Measurements from ENCODE around the gene POLR2F.

Gene POLR2F

GRCh38 chr22:37953437-37954179 is at the start of gene POLR2F, which contains the start of gene C22orf23:
Gene POLR2F (plus strand): TSS chr22:37953699. CDS start chr22:37953788, 89 bp downstream.
Gene C22orf23 (minus strand): TSS chr22:37953601. CDS start chr22:37953149, 452 bp downstream.
- DNase-seq (ENCODE audit: low read depth in 2 of 2) = peak; percentile 91

- peak in 1 of 2 donors; percentile 21 for DNase-seq (ENCODE audit: low read depth in 2 of 2)
Measured at GRCh38 chr22:37904572-37905533, 48.6 kb upstream of the POLR2F start.

DNA sequence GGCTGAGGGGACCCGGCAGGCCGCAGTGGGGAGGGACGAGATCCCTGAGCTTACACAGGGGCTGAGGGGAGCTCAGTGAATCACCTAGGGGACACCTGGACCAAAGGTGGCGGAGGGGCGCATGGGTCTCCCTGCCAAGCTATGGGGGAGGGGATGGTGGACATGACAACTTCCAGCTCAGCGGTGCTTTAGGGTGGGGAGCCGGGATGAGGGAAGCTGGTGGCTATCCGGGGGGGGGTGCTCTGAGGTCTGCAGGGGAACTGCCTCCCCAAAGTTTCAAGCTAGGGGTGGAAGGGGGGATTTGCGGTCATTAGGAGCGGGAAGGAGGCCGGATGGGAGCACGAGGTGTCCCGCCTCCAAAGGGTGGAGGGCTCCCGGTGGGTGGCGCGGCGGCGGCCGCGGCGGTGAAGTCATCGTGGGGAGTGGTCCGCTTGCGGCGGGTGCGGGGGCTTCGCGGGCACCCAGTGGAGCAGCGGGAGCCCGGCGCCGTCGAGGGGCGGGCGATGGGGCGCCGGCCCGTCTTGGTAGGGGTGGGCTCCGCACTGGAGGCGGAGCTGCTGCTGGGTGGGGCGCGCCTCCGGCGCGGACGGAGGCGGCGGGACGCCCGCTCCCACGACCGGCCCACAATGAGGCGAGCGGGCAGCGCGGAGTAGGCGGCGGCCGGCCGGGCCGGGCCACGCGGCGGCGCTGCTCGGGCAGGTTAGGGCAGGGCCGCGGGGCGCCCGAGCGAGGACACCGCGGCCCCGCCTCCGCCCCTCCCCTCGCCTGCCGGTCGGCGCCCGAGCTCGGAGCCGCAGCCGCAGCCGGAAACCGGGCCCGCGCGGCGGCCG is 47.8 kb upstream of the POLR2F start, which contains the start of gene MICALL1:
Gene MICALL1, plus strand, starts transcription at position 764 of the 830 bp plus-strand sequence. CDS start 126 bp downstream, outside the sequence.
- peak; percentile 44 to 53 for DNase-seq (ENCODE audit: low read depth in 2 of 2)

- no peak for DNase-seq (ENCODE audit: low read depth in 2 of 2)
Measured at GRCh38 chr22:37906364-37907008, 47.0 kb upstream of the POLR2F start.

- DNase-seq (ENCODE audit: low read depth in 2 of 2) = no peak
Measured at GRCh38 chr22:37907036-37907954, 46.2 kb upstream of the POLR2F start.

DNA sequence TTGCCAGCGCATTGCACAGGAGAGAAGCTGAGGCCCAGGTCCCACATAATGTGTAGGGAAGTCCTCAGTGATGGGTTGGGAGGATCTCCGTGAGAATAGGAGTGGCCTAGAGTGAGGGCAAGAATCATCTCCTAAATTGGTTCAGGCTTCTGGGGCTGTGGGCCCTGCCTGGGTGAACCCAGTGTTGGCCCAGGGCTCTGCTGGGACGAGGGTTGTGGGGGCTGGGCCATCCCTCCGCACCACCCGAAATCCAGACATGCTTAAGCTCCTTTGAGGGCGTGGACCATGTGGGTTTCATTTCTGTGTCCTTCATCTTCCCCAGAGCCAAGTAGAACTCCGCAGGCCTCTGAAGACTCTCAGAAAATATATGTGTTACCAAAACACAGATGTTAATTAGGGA is 43.7 kb upstream of the POLR2F start:
- no peak for DNase-seq (ENCODE audit: low read depth in 2 of 2)

DNA sequence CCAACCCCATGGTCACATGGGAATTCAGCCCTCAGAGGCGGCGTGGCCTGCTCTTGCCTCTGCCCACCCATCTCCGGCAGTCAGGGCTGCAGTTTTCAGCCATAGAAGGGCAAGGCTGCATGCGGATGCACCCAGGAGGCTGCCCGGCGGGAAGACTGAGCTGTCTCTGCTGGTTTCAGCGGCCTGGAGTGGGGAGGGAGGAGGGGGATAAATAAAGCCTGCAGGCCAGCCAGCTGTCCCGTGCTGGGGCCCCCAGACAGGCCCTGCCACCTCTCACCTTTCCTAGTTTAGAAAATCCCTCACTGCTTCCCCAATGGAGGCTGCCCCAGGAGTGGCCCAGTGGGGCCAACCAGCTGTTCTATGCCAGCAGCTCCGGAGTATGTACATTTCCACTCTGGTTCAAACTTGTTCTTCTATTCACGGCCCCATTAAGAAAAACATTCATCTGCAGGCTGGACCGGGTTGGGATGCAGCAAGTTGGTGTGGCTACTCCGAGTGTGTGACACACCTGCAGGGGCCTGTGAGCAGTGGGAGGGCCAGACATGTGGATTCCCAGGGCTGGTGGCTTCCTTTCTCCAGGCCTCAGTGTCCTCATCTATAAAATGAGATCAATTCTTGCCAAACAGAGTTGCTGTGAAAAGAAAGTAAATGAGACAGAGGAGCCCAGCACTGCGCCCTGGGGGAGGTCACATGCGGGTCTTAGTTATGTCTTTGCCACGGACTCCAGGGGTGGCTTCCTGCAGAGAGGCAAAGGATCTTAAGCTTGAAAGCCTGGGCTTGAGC is 42.4 kb upstream of the POLR2F start:
- DNase-seq (ENCODE audit: low read depth in 2 of 2) = no peak

- DNase-seq (ENCODE audit: low read depth in 2 of 2) = no peak
Measured at GRCh38 chr22:37911697-37912096, 41.8 kb upstream of the POLR2F start.

DNA sequence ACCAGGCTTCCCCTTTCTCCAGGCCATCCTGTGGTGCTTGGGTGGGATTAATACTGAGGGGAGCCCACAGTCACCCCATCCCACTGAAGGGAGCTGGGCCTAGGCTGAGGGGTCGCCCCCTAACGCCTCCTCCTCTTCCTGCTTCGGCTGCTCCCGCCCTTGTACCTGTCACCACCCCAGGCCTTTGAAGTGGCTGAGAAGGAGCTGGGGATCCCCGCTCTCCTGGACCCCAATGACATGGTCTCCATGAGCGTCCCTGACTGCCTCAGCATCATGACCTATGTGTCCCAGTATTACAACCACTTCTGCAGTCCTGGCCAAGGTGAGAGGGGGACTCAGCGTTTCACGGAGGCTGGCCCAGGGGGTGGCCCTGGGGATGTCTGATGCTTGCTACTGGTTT is 41.3 kb upstream of the POLR2F start:
- DNase-seq (ENCODE audit: low read depth in 2 of 2) = no peak

DNA sequence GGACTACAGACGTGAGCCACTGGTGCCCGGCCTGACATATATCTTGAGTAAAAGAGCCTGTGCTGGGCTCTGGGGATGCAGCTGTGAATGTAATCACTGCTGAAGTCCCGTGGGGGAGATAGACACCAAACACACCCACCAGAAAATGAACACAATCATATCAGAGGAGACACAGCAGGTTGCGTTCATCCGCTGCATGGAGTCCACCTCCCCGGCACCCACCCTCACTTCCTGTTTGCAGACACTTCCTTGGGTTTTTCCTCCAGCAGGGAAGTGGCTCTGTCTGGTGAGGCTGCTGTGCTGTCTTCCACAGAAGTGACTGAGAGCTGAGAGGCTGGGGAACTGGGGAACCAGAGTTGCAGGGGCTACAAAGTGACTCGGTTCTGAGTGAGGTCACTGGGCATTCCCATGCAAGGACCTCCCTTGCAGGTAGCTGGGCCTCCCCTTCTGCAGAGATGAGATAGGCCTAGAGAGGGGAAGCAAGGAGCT is 40.2 kb upstream of the POLR2F start:
- DNase-seq (ENCODE audit: low read depth in 2 of 2) = no peak

DNA sequence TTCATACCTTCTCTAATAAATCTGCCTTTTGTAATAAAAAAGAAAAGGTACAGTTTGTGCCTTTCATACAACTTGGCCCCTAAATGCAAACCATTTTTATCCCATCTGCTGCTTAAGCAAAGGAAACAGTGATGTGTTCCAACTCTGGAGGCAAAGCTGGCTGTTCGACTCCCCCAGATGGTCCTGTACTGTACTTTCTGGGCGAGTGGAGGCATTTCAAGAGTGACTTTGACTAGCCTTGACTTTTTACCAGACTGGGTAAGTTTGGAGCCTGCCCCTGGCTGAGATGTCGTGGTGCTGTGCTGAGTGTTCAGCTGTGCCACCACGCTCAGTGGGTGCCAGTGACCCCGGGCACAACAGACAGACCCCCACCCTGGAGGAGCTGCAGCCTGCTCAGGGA is 37.2 kb upstream of the POLR2F start:
- no peak for DNase-seq (ENCODE audit: low read depth in 2 of 2)

DNA sequence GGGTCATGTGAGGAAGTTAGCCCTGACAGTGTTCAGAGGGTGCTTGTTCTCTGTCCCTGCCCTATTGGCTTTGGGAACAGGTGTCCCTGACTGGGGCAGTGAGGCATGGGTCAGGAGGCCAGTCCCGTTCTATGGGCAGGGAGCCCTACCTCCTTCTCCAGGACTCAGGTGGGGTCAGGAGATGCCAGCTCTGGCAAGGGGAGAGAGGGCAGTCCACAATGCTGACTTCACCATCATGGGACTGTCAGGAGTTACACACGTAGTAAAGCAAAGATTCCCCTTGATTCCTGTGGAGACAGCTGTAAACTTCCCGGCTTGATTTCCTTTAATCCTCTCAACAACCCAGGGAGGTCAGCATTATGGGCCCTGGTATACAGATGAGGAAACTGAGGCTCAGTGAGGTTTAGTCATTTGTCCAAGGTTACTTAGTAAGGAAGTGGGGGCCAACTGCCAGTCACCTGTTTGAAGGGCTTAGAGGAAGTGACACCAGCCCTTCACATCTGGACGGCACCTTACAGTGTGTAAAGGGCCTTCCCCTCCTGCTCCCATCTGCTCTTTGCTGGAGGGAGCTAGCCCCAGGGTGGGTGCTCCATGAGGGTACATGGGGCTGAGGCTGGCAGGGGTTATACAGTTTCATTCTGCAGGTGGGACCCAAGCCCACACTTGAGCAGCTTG is 35.5 kb upstream of the POLR2F start:
- DNase-seq (ENCODE audit: low read depth in 2 of 2) = no peak

- no peak for DNase-seq (ENCODE audit: low read depth in 2 of 2)
Measured at GRCh38 chr22:37918580-37919270, 34.8 kb upstream of the POLR2F start.

DNA sequence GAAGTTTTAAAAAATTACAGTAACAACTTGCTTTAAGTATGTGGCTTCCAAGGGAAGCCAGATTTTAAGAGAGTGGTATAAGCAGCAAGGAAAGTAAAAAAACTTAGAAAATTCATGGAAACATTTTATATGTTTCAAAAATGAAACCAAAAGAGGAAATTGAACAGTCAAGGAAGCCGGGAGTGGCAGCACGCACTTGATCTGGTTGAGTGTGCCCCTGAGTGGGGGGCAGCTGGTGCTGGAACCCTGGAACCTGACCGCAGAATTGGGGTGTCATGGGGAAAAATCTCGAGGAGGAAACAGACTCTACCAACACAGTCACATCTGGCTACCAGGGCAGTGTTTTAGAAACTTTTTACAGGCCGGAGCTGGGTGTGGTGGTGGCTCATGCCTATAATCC is 33.4 kb upstream of the POLR2F start:
- no peak for DNase-seq (ENCODE audit: low read depth in 2 of 2)

DNA sequence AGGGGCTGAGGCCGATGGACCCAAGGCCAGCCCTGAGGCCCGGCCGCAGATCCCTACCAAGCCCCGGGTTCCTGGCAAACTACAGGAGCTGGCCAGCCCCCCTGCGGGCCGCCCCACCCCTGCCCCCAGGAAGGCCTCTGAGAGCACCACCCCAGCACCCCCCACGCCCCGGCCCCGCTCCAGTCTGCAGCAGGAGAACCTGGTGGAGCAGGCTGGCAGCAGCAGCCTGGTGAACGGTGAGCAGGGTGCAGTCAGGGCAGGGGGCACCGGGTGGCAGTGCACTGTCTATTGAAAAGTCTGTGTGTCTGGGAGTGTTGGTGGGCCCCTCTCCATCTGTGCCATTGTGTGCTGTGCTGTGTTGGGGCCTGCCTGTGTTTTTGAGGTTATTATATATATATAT is 31.3 kb upstream of the POLR2F start:
- DNase-seq (ENCODE audit: low read depth in 2 of 2) = no peak

DNA sequence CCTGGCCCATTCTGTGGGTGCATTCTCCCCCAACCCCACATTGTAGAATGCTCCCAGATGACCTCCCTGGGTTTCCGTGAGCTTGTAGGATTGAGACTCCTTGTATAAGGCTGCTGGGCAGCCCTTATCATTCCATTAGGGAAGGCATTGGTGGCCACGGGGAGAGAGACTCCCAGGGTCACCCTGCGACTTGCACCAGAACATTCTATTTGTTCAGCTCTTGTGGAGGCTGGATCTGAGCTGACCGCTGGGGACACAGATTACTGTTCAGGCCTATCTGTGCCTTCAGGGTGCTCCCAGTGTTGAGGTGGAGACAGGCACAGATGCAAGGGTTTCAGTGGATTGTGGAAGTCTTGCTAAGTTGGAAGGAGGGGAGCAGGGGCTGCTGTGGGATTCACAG is 29.6 kb upstream of the POLR2F start:
- DNase-seq (ENCODE audit: low read depth in 2 of 2) = no peak

- no peak for DNase-seq (ENCODE audit: low read depth in 2 of 2)
Measured at GRCh38 chr22:37924386-37925065, 29.0 kb upstream of the POLR2F start.
